ENCODE measurements around the gene SGMS1. TPM values are rescaled to one million over a fixed set of nuclear protein-coding genes. Genes with fewer than 3 reads are reported as not detected.
A peak's percentile ranks its signal among the peaks of the same experiment; 100 is the strongest.
"Not testable (repeated sequence)": the region's sequence is repeated elsewhere in the genome, so short reads cannot be mapped to it uniquely, and the experiment has no call there.

SGMS1 gene
- total RNA-seq (10 to 100 TPM; 28.4 to 39.7 (median 32.6) TPM), total RNA-seq (20.1 to 75.6 (median 50.9) reads per million in 29 experiments)
- 38.4 TPM for total RNA-seq (2013)

DNA sequence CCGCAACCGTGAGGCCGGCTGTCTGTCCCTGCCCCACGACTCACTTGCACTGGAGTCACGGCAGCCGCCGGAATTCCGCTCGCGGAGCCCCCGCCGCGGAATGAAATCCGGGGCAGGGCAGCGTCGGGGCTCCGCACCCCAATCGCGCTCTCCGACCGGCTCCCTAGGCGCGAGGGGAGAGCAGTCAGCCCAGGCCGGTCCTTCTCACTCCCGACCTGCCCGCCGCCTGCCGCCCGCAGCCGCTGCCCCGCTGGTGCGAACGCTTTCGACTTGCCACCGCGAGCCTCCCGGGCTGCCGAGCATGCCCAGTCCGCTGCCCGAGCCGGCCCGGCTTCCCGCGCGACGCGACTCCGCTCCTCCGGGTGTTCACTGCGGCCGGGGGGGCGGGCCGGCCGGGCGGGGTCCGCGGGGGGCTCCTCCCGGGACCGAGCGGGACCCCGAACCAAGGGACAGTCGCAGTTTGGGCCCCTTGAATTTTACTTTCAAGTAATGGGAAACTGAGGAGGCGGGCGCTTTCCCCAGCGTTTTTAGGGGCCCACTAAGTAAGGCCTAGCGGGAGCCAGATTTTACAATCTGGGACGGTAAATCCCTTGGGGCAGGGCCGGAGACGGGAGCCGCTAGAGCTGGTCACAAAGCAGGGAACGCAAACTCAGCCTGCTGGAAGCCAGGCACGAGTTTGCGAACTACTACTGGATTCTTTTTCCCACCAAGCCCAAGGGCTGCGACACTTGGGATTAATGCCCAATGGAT lies at the start of gene SGMS1:
Gene SGMS1 (minus strand): TSS at position 294 of the 750 bp plus-strand sequence. CDS start 279,842 bp downstream, outside the sequence.
- DNase-seq = peak; percentile 53 to 86 (median 69)
- H3K27me3 Mint-ChIP-seq = no peaks in the 10 kb centered on the region
- CTCF ChIA-PET = interaction anchor here (0.7 to 1.7 kb wide), 6 partner anchors 13 to 111 kb away, joined by 3 to 5 read pairs (median 4); no protein-coding TSS in a partner anchor

DNA sequence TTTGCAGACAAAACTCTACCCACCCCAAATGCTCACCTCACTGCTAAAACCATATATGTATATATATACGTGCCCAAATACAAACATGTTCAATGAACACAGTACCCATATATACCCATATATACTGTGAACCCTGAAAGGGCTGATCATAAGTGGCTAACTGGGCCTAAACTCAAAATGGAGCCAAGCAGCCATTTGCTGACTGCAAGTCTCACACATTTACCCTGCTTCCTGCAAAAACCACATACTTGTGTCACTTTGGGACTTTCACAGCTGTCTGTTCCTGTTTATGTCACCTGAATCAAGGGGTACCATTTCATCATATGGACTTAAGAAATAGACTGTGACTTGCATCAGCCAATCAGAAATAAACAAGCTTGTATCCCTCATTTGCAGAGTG lies 48.4 kb upstream of the SGMS1 start:
- H3K27ac Mint-ChIP-seq = peak overlapping the region; percentile 71 to 75
- H3K4me1 ChIP-seq (ENCODE audit: control insufficient read depth in 1 of 2, extremely low read depth in 1 of 2, insufficient read depth in 2 of 2, low read length in 2 of 2); H3K4me3 Mint-ChIP-seq; CTCF ChIA-PET; POLR2A ChIA-PET; H3K9me3 ChIP-seq; H3K27me3 ChIP-seq (replicated peaks in 1 of 2; ENCODE audit: control insufficient read depth in 2 of 2, extremely low read depth in 1 of 2, insufficient read depth in 2 of 2, low read length in 1 of 2); H3K27me3 Mint-ChIP-seq; H3K4me3 ChIP-seq (ENCODE audit: control insufficient read depth in 1 of 2, extremely low read depth in 1 of 2, low read length in 1 of 2); H3K9me3 Mint-ChIP-seq; H3K36me3 ChIP-seq (ENCODE audit: control insufficient read depth in 2 of 2, extremely low read depth in 1 of 2, insufficient read depth in 1 of 2, low read length in 1 of 2): not testable (repeated sequence)
- peaks cover 10% of the 10 kb centered on the region for H3K36me3 Mint-ChIP-seq
- ATAC-seq (replicated peaks in 1 of 4) (peak in 3 of 4 experiments; percentile 70 to 87 (median 84)), DNase-seq (peak in 16 of 35 experiments; percentile 9 to 69 (median 18))
- peaks cover 20 to 29% (median 21%) of the 10 kb centered on the region in 3 donors for H3K4me1 Mint-ChIP-seq
- WGBS (ENCODE audit: insufficient coverage) = 60% methylated on average over 1 of the region's 1 CpG
- H3K27ac ChIP-seq (ENCODE audit: low read length) = peak overlapping the region; percentile 58

More for the DNA sequence above, at the start of gene SGMS1:
- WGBS (ENCODE audit: insufficient coverage) = 0% methylated on average over 73 of the region's 74 CpGs
- peaks cover 37 to 46% (median 38%) of the 10 kb centered on the region in 3 donors for H3K4me1 Mint-ChIP-seq
- ATAC-seq (replicated peaks in 1 of 4) = peak; percentile 54 to 61 (median 57)
- POLR2A ChIA-PET = interaction anchor here in 1 of 2 donors (0.6 to 1.0 kb wide), 3 partner anchors 13 to 207 kb away, joined by 3 to 5 read pairs (median 3); no protein-coding TSS in a partner anchor
- H3K36me3 Mint-ChIP-seq = no peaks in the 10 kb centered on the region
- no peaks in the 10 kb centered on the region for H3K9me3 Mint-ChIP-seq
- Histone ChIP-seq H3K9me3 (no peaks in the 10 kb centered on the region), H3K4me1 (ENCODE audit: control insufficient read depth in 1 of 2, extremely low read depth in 1 of 2, insufficient read depth in 2 of 2, low read length in 2 of 2) (peaks cover 36 to 37% of the 10 kb centered on the region in 2 experiments), H3K4me3 (ENCODE audit: control insufficient read depth in 1 of 2, extremely low read depth in 1 of 2, low read length in 1 of 2) (peak within 1 kb of the TSS; percentile 90 to 93), H3K27ac (ENCODE audit: low read length) (peak within 1 kb of the TSS; percentile 99), H3K36me3 (ENCODE audit: control insufficient read depth in 2 of 2, extremely low read depth in 1 of 2, insufficient read depth in 1 of 2, low read length in 1 of 2) (no peaks in the 10 kb centered on the region), H3K27me3 (replicated peaks in 1 of 2; ENCODE audit: control insufficient read depth in 2 of 2, extremely low read depth in 1 of 2, insufficient read depth in 2 of 2, low read length in 1 of 2) (no peaks in the 10 kb centered on the region)
- H3K27ac Mint-ChIP-seq = peak within 1 kb of the TSS; percentile 96 to 98
- H3K4me3 Mint-ChIP-seq = peak within 1 kb of the TSS; percentile 92 to 99 (median 99)

DNA sequence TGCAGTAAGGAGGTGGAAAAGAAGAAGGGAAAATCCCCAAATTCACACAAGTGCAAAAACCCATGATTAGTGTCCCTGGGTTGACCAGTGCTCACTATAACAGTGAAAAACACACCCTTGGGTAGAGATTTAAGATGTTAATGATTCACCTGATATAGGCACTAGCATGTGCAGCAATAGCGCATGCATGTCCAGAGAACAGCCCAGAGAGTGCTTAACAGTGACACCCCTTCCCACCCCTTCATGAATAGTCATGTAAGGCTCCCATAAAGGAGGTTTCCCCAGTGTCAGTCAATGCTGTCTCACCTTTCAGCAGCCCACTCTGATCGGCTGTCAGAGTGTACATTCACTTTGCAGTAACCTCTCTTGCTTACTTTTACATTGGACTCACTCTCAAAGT lies 47.9 kb upstream of the SGMS1 start:
- H3K27me3 Mint-ChIP-seq; H3K4me3 ChIP-seq (ENCODE audit: control insufficient read depth in 1 of 2, extremely low read depth in 1 of 2, low read length in 1 of 2); H3K4me3 Mint-ChIP-seq; ATAC-seq (replicated peaks in 1 of 4); DNase-seq; H3K36me3 ChIP-seq (ENCODE audit: control insufficient read depth in 2 of 2, extremely low read depth in 1 of 2, insufficient read depth in 1 of 2, low read length in 1 of 2); H3K27me3 ChIP-seq (replicated peaks in 1 of 2; ENCODE audit: control insufficient read depth in 2 of 2, extremely low read depth in 1 of 2, insufficient read depth in 2 of 2, low read length in 1 of 2); H3K9me3 ChIP-seq; H3K9me3 Mint-ChIP-seq; POLR2A ChIA-PET; H3K4me1 ChIP-seq (ENCODE audit: control insufficient read depth in 1 of 2, extremely low read depth in 1 of 2, insufficient read depth in 2 of 2, low read length in 2 of 2); CTCF ChIA-PET: not testable (repeated sequence)
- WGBS (ENCODE audit: insufficient coverage) = 100% methylated on average over 1 of the region's 2 CpGs
- peak overlapping the region; percentile 58 for H3K27ac ChIP-seq (ENCODE audit: low read length)
- Mint-ChIP-seq H3K27ac (peak overlapping the region; percentile 71 to 75), H3K36me3 (peaks cover 10% of the 10 kb centered on the region), H3K4me1 (peaks cover 20 to 29% (median 21%) of the 10 kb centered on the region in 3 donors)

DNA sequence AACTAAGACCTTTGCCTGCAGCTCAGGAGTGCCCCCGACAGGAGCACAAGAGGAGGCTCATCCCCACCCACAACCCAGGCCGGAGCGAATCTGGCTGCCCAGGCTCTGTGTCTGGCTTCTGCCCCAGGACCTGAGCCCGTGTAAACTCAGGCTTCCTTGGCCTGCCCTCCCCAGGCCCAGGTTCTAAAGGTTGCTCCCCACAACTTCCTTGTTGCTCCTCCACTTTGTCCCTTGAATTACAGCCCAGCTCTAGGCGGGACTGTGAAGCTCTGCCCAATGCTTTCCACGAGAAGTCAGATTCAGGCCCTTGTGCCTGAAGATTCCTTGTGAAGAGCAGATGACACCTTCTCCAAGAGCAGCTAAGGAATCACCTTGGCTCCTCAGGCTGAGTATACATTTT lies 46.2 kb upstream of the SGMS1 start:
- H3K27me3 ChIP-seq (replicated peaks in 1 of 2; ENCODE audit: control insufficient read depth in 2 of 2, extremely low read depth in 1 of 2, insufficient read depth in 2 of 2, low read length in 1 of 2); ATAC-seq (replicated peaks in 1 of 4); H3K9me3 ChIP-seq; H3K36me3 ChIP-seq (ENCODE audit: control insufficient read depth in 2 of 2, extremely low read depth in 1 of 2, insufficient read depth in 1 of 2, low read length in 1 of 2); H3K4me3 ChIP-seq (ENCODE audit: control insufficient read depth in 1 of 2, extremely low read depth in 1 of 2, low read length in 1 of 2); H3K9me3 Mint-ChIP-seq; POLR2A ChIA-PET; H3K4me3 Mint-ChIP-seq; H3K27me3 Mint-ChIP-seq; H3K27ac Mint-ChIP-seq; DNase-seq; H3K4me1 ChIP-seq (ENCODE audit: control insufficient read depth in 1 of 2, extremely low read depth in 1 of 2, insufficient read depth in 2 of 2, low read length in 2 of 2); H3K27ac ChIP-seq (ENCODE audit: low read length): not testable (repeated sequence)
- CTCF ChIA-PET = interaction anchor here in 1 of 2 donors (1.0 kb wide), 1 partner anchor 18 kb away, joined by 3 read pairs; no protein-coding TSS in a partner anchor
- Mint-ChIP-seq H3K4me1 (peaks cover 20 to 29% (median 21%) of the 10 kb centered on the region in 3 donors), H3K36me3 (peaks cover 10% of the 10 kb centered on the region)
- 92% methylated on average over 2 of the region's 6 CpGs for WGBS (ENCODE audit: insufficient coverage)

DNA sequence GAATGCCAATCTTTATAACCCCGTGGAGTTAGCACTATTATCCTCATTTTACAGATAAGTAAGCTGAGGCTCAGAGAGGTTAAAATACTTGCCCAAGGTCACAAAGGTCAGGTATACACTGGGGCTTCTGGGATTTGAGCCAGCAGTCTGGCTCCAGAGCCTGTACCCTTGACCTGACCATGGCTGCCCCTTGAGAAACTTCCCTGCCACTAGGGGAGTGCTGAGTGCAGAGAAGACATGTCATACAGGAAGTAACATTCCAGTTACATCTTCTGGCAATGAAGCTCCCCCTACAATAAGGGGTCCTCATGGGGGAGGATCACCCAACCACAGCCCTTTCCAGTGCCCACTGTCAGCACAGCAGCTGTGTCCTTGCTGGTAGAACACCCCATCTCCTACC lies 43.6 kb upstream of the SGMS1 start:
- CTCF ChIA-PET; POLR2A ChIA-PET; H3K27ac Mint-ChIP-seq; H3K4me1 ChIP-seq (ENCODE audit: control insufficient read depth in 1 of 2, extremely low read depth in 1 of 2, insufficient read depth in 2 of 2, low read length in 2 of 2); H3K4me3 ChIP-seq (ENCODE audit: control insufficient read depth in 1 of 2, extremely low read depth in 1 of 2, low read length in 1 of 2); H3K9me3 ChIP-seq; H3K36me3 ChIP-seq (ENCODE audit: control insufficient read depth in 2 of 2, extremely low read depth in 1 of 2, insufficient read depth in 1 of 2, low read length in 1 of 2); H3K4me3 Mint-ChIP-seq; H3K9me3 Mint-ChIP-seq; H3K27ac ChIP-seq (ENCODE audit: low read length); H3K27me3 ChIP-seq (replicated peaks in 1 of 2; ENCODE audit: control insufficient read depth in 2 of 2, extremely low read depth in 1 of 2, insufficient read depth in 2 of 2, low read length in 1 of 2); H3K27me3 Mint-ChIP-seq; ATAC-seq (replicated peaks in 1 of 4); DNase-seq: not testable (repeated sequence)
- peaks cover 13 to 17% (median 14%) of the 10 kb centered on the region in 3 donors for H3K4me1 Mint-ChIP-seq
- WGBS (ENCODE audit: insufficient coverage) = no CpG with 5 or more reads among the region's 1 CpG
- peaks cover 10% of the 10 kb centered on the region for H3K36me3 Mint-ChIP-seq

DNA sequence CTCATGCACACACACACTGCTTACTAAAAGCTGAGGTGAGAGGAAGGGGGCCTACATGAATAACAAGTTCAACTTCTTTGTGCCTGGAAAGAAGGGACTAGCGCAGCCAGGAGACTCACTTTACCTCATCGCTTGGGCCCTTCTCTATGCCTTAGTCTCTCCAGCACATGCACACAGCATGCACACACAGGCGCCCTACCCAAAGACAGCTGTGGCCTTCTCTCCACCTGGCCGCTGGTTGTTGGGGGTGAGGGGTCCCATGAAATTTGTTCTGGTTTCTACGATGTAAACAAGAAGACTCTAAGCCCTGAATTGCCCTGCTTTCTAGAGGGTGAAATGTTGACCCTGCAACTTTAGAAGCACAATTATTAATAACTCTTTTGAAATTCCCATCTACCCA lies 38.7 kb upstream of the SGMS1 start:
- POLR2A ChIA-PET; H3K9me3 Mint-ChIP-seq; CTCF ChIA-PET; H3K36me3 Mint-ChIP-seq; H3K27ac ChIP-seq (ENCODE audit: low read length); DNase-seq; H3K4me3 Mint-ChIP-seq; H3K36me3 ChIP-seq (ENCODE audit: control insufficient read depth in 2 of 2, extremely low read depth in 1 of 2, insufficient read depth in 1 of 2, low read length in 1 of 2); H3K27ac Mint-ChIP-seq; H3K27me3 ChIP-seq (replicated peaks in 1 of 2; ENCODE audit: control insufficient read depth in 2 of 2, extremely low read depth in 1 of 2, insufficient read depth in 2 of 2, low read length in 1 of 2); ATAC-seq (replicated peaks in 1 of 4); H3K27me3 Mint-ChIP-seq; H3K4me3 ChIP-seq (ENCODE audit: control insufficient read depth in 1 of 2, extremely low read depth in 1 of 2, low read length in 1 of 2); H3K9me3 ChIP-seq: not testable (repeated sequence)
- no CpG with 5 or more reads among the region's 5 CpGs for WGBS (ENCODE audit: insufficient coverage)
- peaks cover 6 to 15% of the 10 kb centered on the region in 2 experiments for H3K4me1 ChIP-seq (ENCODE audit: control insufficient read depth in 1 of 2, extremely low read depth in 1 of 2, insufficient read depth in 2 of 2, low read length in 2 of 2)
- peaks cover 0 to 24% (median 23%) of the 10 kb centered on the region in 3 donors for H3K4me1 Mint-ChIP-seq
